Measurements from ENCODE around the gene USP17L25.
"Not testable (repeated sequence)": the region's sequence is repeated elsewhere in the genome, so short reads cannot be mapped to it uniquely, and the experiment has no call there.

The USP17L25 gene

GRCh38 chr4:9329611-9330010 lies at the start of gene USP17L25:
USP17L25 (plus strand) TSS chr4:9329911; CDS start chr4:9329911, 0 bp downstream.
- not testable (repeated sequence) for DNase-seq

- not testable (repeated sequence) for DNase-seq
Observed at GRCh38 chr4:9324191-9324590, 5.5 kb upstream of the USP17L25 start.

- DNase-seq, result not testable (repeated sequence)
Observed at GRCh38 chr4:9324865-9325264, 4.8 kb upstream of the USP17L25 start, which contains the start of gene USP17L24. USP17L24 (plus strand) TSS chr4:9325165; CDS start chr4:9325165, 0 bp downstream.

- not testable (repeated sequence) for DNase-seq
Observed at GRCh38 chr4:9334358-9334757, 4.6 kb downstream of the USP17L25 start, which contains the start of gene USP17L26. USP17L26 (plus strand) TSS chr4:9334658; CDS start chr4:9334658, 0 bp downstream.

GRCh38 chr4:9339103-9339502 lies 9.4 kb downstream of the USP17L25 start, which contains the start of gene USP17L5:
USP17L5 (plus strand) TSS chr4:9339403; CDS start chr4:9339403, 0 bp downstream.
- not testable (repeated sequence) for DNase-seq

GRCh38 chr4:9343848-9344247 lies 14.1 kb downstream of the USP17L25 start, which contains the start of gene USP17L27:
USP17L27 (plus strand) TSS chr4:9344148; CDS start chr4:9344148, 0 bp downstream.
- not testable (repeated sequence) for DNase-seq

GRCh38 chr4:9348593-9348992 lies 18.9 kb downstream of the USP17L25 start, which contains the start of gene USP17L28:
USP17L28 (plus strand) TSS chr4:9348893; CDS start chr4:9348893, 0 bp downstream.
- DNase-seq, result not testable (repeated sequence)

GRCh38 chr4:9350866-9351265 lies 21.2 kb downstream of the USP17L25 start:
- not testable (repeated sequence) for DNase-seq

- DNase-seq, result not testable (repeated sequence)
Observed at GRCh38 chr4:9353338-9353737, 23.6 kb downstream of the USP17L25 start, which contains the start of gene USP17L29. USP17L29 (plus strand) TSS chr4:9353638; CDS start chr4:9353638, 0 bp downstream.

- DNase-seq, result not testable (repeated sequence)
Observed at GRCh38 chr4:9362829-9363228, 33.1 kb downstream of the USP17L25 start, which contains the start of gene USP17L30. USP17L30 (plus strand) TSS chr4:9363129; CDS start chr4:9363129, 0 bp downstream.

- not testable (repeated sequence) for DNase-seq
Observed at GRCh38 chr4:9379881-9380280, 50.2 kb downstream of the USP17L25 start.
